ENCODE results near the gene EDEM3.
"Not testable (repeated sequence)": the region's sequence is repeated elsewhere in the genome, so short reads cannot be mapped to it uniquely, and the experiment has no call there.

Gene EDEM3

GRCh38 chr1:184754476-184755225 lies at the start of gene EDEM3:
EDEM3 (minus strand) TSS chr1:184754858; CDS start chr1:184754646, 212 bp downstream.
- peak; percentile 99 for DNase-seq

- DNase-seq, result no peak
These were observed 49.6 kb upstream of the EDEM3 start for GRCh38 chr1:184804220-184804619.

GRCh38 chr1:184803180-184803492 lies 48.5 kb upstream of the EDEM3 start:
- no peak for DNase-seq

GRCh38 chr1:184802354-184803179 lies 47.9 kb upstream of the EDEM3 start:
- DNase-seq, result no peak

- no peak for DNase-seq
These were observed 46.8 kb upstream of the EDEM3 start for GRCh38 chr1:184801503-184801902.

- DNase-seq, result no peak
These were observed 46.2 kb upstream of the EDEM3 start for GRCh38 chr1:184800876-184801275.

GRCh38 chr1:184793967-184794366 lies 39.3 kb upstream of the EDEM3 start:
- DNase-seq, result no peak

- no peak for DNase-seq
These were observed 37.9 kb upstream of the EDEM3 start for GRCh38 chr1:184792450-184792969.

- DNase-seq, result no peak
These were observed 36.9 kb upstream of the EDEM3 start for GRCh38 chr1:184791550-184791900.

GRCh38 chr1:184790642-184791549 lies 36.2 kb upstream of the EDEM3 start:
- DNase-seq, result no peak

GRCh38 chr1:184789884-184790283 lies 35.2 kb upstream of the EDEM3 start:
- no peak for DNase-seq

GRCh38 chr1:184788970-184789369 lies 34.3 kb upstream of the EDEM3 start:
- no peak for DNase-seq

GRCh38 chr1:184785529-184785928 lies 30.9 kb upstream of the EDEM3 start:
- no peak for DNase-seq

- not testable (repeated sequence) for DNase-seq
These were observed 29.1 kb upstream of the EDEM3 start for GRCh38 chr1:184783723-184784122.

- no peak for DNase-seq
These were observed 27.3 kb upstream of the EDEM3 start for GRCh38 chr1:184781941-184782340.

- no peak for DNase-seq
These were observed 21.2 kb upstream of the EDEM3 start for GRCh38 chr1:184775885-184776284.

- DNase-seq, result no peak
These were observed 20.7 kb upstream of the EDEM3 start for GRCh38 chr1:184775329-184775728.

GRCh38 chr1:184773762-184774320 lies 19.2 kb upstream of the EDEM3 start:
- DNase-seq, result no peak

- DNase-seq, result no peak
These were observed 16.6 kb upstream of the EDEM3 start for GRCh38 chr1:184771190-184771691.

GRCh38 chr1:184770181-184770979 lies 15.7 kb upstream of the EDEM3 start:
- no peak for DNase-seq

GRCh38 chr1:184769241-184769640 lies 14.6 kb upstream of the EDEM3 start:
- no peak for DNase-seq

- no peak for DNase-seq
These were observed 13.8 kb upstream of the EDEM3 start for GRCh38 chr1:184768467-184768866.

Data from eye (tissue), 1 donor.